ENCODE data around the gene HOXA6.

DNA sequence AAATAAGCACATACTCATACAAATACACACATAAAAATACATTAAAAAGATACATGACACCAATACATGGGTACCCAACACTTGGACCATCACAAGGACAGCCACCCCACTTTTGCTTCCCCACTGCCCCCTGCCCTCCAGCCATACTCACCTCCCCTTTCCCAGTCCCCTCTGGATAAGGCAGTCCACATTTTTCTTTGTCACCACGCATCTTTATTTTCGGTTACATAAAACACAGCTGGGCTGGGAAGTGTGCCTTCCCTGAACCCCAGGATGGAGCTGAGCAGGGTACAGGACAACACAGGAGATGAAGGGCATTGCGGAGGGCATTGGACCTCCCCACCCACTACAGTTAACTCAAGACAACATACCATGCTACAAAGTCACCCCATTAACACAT, 6.0 kb upstream of the HOXA6 start:
- TF ChIP-seq, protein P1, sequence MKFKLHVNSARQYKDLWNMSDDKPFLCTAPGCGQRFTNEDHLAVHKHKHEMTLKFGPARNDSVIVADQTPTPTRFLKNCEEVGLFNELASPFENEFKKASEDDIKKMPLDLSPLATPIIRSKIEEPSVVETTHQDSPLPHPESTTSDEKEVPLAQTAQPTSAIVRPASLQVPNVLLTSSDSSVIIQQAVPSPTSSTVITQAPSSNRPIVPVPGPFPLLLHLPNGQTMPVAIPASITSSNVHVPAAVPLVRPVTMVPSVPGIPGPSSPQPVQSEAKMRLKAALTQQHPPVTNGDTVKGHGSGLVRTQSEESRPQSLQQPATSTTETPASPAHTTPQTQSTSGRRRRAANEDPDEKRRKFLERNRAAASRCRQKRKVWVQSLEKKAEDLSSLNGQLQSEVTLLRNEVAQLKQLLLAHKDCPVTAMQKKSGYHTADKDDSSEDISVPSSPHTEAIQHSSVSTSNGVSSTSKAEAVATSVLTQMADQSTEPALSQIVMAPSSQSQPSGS (CRISPR knock-in tag; IDR thresholded peaks at IDR 0.05; ENCODE audit: borderline replicate concordance, low read depth): no peak
- TF ChIP-seq RELA (CRISPR knock-in tag; IDR thresholded peaks at IDR 0.05; ENCODE audit: borderline replicate concordance) (no peak), ETV6 (CRISPR knock-in tag; IDR thresholded peaks at IDR 0.05) (no peak), NR2C2 (CRISPR knock-in tag; IDR thresholded peaks at IDR 0.05) (no peak), CREB1 (CRISPR knock-in tag; IDR thresholded peaks at IDR 0.05) (no peak), JUN (CRISPR knock-in tag; IDR thresholded peaks at IDR 0.05) (no peak)
- TF ChIP-seq, protein P2, sequence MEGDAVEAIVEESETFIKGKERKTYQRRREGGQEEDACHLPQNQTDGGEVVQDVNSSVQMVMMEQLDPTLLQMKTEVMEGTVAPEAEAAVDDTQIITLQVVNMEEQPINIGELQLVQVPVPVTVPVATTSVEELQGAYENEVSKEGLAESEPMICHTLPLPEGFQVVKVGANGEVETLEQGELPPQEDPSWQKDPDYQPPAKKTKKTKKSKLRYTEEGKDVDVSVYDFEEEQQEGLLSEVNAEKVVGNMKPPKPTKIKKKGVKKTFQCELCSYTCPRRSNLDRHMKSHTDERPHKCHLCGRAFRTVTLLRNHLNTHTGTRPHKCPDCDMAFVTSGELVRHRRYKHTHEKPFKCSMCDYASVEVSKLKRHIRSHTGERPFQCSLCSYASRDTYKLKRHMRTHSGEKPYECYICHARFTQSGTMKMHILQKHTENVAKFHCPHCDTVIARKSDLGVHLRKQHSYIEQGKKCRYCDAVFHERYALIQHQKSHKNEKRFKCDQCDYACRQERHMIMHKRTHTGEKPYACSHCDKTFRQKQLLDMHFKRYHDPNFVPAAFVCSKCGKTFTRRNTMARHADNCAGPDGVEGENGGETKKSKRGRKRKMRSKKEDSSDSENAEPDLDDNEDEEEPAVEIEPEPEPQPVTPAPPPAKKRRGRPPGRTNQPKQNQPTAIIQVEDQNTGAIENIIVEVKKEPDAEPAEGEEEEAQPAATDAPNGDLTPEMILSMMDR (IDR thresholded peaks at IDR 0.05): no peak
- TF ChIP-seq, protein P3, sequence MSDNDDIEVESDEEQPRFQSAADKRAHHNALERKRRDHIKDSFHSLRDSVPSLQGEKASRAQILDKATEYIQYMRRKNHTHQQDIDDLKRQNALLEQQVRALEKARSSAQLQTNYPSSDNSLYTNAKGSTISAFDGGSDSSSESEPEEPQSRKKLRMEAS (CRISPR knock-in tag; IDR thresholded peaks at IDR 0.05): no peak
- TF ChIP-seq, protein P4, sequence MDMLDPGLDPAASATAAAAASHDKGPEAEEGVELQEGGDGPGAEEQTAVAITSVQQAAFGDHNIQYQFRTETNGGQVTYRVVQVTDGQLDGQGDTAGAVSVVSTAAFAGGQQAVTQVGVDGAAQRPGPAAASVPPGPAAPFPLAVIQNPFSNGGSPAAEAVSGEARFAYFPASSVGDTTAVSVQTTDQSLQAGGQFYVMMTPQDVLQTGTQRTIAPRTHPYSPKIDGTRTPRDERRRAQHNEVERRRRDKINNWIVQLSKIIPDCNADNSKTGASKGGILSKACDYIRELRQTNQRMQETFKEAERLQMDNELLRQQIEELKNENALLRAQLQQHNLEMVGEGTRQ (CRISPR knock-in tag; IDR thresholded peaks at IDR 0.05): no peak
